Posterior cingulate gyrus (tissue), 11 donors: ENCODE measurements around the gene KCND2.
"Not testable (repeated sequence)": the region's sequence is repeated elsewhere in the genome, so short reads cannot be mapped to it uniquely, and the experiment has no call there.

Source experiments
- DNase-seq, 10 donors: peaks; one replicate each; pipeline versions ENCODE4 v3.0.0 to v3.0.0-alpha.2; 2020 to 2021; ENCODE audit warnings: mixed read lengths in 3 of 10
- intact Hi-C: fragments of 100-400 bp; cut with DNase I; formaldehyde crosslinking; loops from one replicate; pipeline ENCODE4 v1.15.1; 2023

Gene KCND2

GRCh38 chr7:120675076-120675475 lies 402.1 kb downstream of the KCND2 start:
- intact Hi-C loops: no loop called here

DNA sequence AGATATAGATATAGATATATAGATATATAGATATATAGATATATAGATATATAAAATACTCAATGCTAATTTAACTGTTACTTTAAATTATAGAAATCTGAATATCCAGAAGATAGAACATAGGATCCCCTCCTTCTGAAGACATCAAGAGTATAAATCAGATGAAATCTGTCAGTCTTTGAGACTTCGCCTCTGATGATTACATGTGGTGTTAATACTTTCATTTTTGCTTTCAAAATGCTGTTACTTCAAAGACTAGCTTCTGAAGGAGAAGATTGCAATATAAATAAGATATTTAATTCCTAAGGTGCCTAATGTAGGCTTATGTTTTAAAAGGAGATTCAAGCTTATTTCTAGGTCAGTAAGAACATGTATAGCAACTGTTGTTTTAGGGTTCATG lies 404.6 kb downstream of the KCND2 start:
- DNase-seq: no peak
- intact Hi-C loops: no loop called here

More at GRCh38 chr7:120675076-120675475, 402.1 kb downstream of the KCND2 start:
- no peak for DNase-seq

DNA sequence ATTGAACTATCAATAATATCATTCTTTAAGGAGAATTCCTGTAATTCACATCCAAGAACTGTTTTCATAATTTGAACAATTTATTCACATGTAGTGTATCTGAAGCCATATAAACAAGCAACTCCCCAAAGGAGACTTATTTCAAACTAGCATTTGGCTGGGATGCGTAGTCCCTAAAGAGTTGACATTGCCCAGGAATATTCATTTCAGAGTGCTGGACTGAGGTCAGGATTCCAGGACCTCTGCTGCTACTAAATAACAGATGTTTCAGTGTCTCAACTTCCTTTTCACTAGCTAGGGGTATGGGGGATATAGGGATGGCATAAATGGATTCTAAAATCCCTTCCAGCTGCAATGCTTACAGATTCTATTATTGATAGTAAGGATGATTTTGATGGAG lies 408.0 kb downstream of the KCND2 start:
- no peak for DNase-seq
- intact Hi-C loops: no loop called here

- DNase-seq: peak in 1 of 10 donors; percentile 15
- intact Hi-C loops: no loop called here
Measured at GRCh38 chr7:120684463-120684862, 411.5 kb downstream of the KCND2 start.

GRCh38 chr7:120691915-120692314 lies 418.9 kb downstream of the KCND2 start:
- intact Hi-C loops: no loop called here
- no peak for DNase-seq

DNA sequence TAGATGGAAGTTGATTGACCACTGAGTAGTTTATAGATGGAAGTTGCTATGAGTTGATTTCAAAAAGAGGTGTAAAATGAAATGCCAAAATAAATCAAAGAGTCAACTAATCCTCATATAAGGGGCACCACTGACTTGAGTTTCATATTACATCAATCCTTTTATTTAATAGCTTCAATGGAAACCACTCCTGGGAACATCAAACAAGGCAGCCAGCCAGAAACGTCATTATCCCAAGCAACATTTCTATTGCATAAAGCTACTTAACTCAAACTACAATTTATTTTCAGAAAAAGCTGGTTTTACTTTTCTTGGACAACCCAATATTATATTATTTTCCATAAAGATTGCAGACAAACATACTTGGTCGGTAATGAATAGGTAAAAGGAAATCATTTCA lies 422.9 kb downstream of the KCND2 start:
- intact Hi-C loops: no loop called here
- no peak for DNase-seq

DNA sequence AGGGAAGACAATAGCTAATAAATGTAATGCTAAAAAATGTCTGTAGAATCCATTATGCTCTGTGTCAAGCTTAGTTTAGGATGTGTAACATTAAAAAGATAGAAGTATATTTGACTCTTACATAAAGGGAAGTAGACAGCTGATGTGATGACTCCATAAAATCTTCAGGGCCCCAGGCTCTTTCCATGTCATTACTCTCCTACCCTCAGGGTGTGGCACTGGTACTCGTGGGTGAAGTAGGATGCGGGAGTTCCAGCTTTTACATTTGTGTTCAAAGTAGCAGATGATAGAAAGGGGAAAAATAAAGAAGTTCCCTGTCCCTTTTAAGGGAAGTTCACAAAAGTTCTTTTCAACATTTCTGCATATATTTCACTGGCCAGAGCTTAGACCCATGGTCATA lies 427.8 kb downstream of the KCND2 start:
- DNase-seq: no peak
- intact Hi-C loops: no loop called here

DNA sequence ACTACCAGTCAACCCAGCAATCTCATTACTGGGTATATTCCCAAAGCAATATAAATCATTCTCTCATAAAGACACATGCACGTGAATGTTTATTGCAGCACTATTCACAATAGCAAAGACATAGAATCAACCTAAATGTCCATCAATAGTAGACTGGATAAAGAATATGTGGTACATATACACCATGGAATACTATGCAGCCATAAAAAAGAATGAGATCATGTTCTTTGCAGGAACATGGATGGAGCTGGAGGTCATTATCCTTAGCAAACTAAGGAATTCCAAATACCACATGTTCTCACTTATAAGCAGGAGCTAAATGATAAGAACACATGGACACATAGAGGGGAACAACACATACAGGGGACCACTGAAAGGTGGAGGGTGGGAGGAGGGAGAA lies 429.4 kb downstream of the KCND2 start:
- DNase-seq, intact Hi-C loops: not testable (repeated sequence)

GRCh38 chr7:120703585-120704240 lies 430.7 kb downstream of the KCND2 start:
- DNase-seq: peak in 1 of 10 donors; percentile 48
- intact Hi-C loops: no loop called here

- no peak for DNase-seq
- intact Hi-C loops: no loop called here
Measured at GRCh38 chr7:120709252-120709971, 436.4 kb downstream of the KCND2 start.

GRCh38 chr7:120709972-120710320 lies 437.0 kb downstream of the KCND2 start:
- DNase-seq: no peak
- intact Hi-C loops: no loop called here

GRCh38 chr7:120714945-120715344 lies 442.0 kb downstream of the KCND2 start:
- no peak for DNase-seq
- intact Hi-C loops: no loop called here

DNA sequence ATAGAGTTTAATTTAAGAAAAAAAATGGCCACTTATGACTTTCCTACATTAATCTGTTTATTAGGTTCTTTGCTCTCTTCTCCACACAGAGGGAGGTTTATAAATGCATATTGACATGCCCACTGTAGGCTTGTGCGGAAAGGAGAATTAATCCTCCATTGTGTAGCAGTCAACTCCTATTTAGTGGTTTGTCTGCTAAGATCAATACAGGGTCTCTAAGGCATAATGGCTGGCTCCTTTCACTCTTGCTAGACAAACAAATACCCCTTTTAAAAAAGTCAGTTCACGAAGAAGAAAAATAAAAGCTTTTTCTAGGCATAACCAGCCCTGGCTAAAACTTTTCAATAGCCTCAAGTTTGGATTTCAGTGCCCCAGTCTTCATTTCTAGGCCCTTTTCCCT lies 443.3 kb downstream of the KCND2 start:
- intact Hi-C loops: no loop called here
- no peak for DNase-seq

DNA sequence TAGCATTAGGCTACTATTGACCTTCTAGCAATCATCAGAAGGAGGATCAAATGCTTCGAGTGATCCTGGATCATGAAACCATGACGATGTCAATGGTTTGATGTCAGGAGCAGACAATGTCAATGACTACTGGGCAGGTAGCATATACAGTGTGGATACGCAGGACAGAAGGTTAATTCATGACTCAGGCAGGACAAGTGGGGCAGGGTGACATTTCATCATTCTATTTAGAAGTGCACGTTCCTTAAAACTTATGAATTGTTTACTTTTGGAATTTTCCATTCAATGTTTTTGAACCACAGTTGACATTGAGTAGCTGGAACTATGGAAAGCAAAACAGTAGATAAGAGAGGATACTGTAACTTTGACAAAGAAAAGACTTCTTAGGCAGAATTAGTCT lies 444.2 kb downstream of the KCND2 start:
- no peak for DNase-seq
- intact Hi-C loops: no loop called here

GRCh38 chr7:120718361-120718760 lies 445.4 kb downstream of the KCND2 start:
- intact Hi-C loops: no loop called here
- no peak for DNase-seq

DNA sequence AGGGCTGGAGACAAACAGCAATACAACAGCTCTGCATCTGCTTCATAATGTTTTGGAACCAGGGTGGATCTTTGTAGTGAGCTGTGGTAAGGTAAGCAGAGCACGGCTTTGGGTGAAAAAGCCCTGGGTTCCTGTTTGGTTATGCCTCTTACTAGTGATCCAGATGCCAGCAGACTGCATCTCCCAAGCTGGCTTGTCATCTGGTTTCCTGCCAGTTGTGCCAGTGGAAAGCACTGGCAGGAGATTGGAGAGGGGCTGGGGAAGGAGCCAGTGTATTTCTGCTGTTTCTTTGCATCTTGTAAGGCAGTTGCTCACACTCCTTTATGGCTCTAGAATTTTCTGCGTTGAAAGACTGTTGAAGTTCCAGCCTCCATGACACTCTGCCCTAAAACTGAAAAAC lies 447.3 kb downstream of the KCND2 start:
- peak in 1 of 10 donors; percentile 73 for DNase-seq
- intact Hi-C loops: loop anchor here (10.0 kb wide), 1 partner anchor 136 kb away; no protein-coding TSS in a partner anchor

GRCh38 chr7:120723465-120724385 lies 450.8 kb downstream of the KCND2 start:
- intact Hi-C loops: loop anchor here (10.0 kb wide), 1 partner anchor 139 kb away; no protein-coding TSS in a partner anchor
- no peak for DNase-seq

GRCh38 chr7:120724448-120724847 lies 451.5 kb downstream of the KCND2 start:
- no peak for DNase-seq
- intact Hi-C loops: loop anchor here (10.0 kb wide), 1 partner anchor 140 kb away; no protein-coding TSS in a partner anchor

DNA sequence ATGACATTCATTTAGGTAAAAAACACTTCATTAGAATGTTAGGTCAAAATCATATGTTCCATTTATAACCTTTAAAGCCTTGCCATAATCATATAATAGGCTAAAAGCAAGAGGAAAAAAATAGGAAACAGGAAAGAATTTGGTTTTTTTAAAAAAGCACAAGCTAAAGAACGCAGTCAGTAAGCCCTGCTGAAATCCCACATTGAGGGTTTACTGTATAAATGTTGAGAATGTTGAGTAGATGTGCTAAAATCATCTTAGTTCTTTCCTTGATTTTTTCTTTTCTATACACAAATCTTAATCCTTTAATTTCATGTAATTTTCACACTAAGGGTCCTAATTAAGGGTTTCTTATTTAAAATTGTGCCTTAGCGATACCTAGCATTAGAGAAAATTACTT lies 452.0 kb downstream of the KCND2 start:
- intact Hi-C loops: loop anchor here (10.0 kb wide), 1 partner anchor 140 kb away; no protein-coding TSS in a partner anchor
- no peak for DNase-seq

GRCh38 chr7:120725376-120726039 lies 452.5 kb downstream of the KCND2 start:
- intact Hi-C loops: loop anchor here (10.0 kb wide), 1 partner anchor 141 kb away; no protein-coding TSS in a partner anchor
- no peak for DNase-seq
